Measurements from ENCODE around the gene PCDH9. TPM values are rescaled to one million over a fixed set of nuclear protein-coding genes. Genes with fewer than 3 reads are reported as not detected.

Gene PCDH9
- total and polyA plus RNA-seq, 10 of the 15 experiments (the other 5 are each of a cell fraction or from before 2014, with no cell fraction given): 0.02 to 2.3 (median 0.05) TPM; not detected in 1

- in situ Hi-C loops (cut with MboI) (no loop called here), intact Hi-C loops (cut with micrococcal nuclease; ENCODE audit: unreplicated experiment) (no loop called here)
- CTCF ChIA-PET: interaction anchor here (0.7 kb wide), 1 partner anchor 11 kb away, joined by 3 read pairs; no protein-coding TSS in a partner anchor
- BruUV-seq (replicated peaks): no TSS peak
- Histone ChIP-seq H3K4me2 (ENCODE audit: control insufficient read depth, insufficient read depth) (no peak overlapping the region), H3K27me3 (replicated peaks in 1 of 2; ENCODE audit: control insufficient read depth in 2 of 2, insufficient read depth in 2 of 2, low read length in 1 of 2) (no peaks in the 10 kb centered on the region), H3K9ac (ENCODE audit: control insufficient read depth, insufficient read depth, low read length) (no peak overlapping the region), H4K20me1 (ENCODE audit: control insufficient read depth, insufficient read depth) (no peaks in the 10 kb centered on the region), H3K9me3 (replicated peaks; ENCODE audit: control insufficient read depth, insufficient read depth, low read length) (no peaks in the 10 kb centered on the region), H2AFZ (ENCODE audit: control insufficient read depth, low read depth, low read length) (no peak overlapping the region), H3K27ac (ENCODE audit: control insufficient read depth, insufficient read depth) (no peak overlapping the region), H3K36me3 (ENCODE audit: control insufficient read depth in 2 of 2, insufficient read depth in 2 of 2, low read length in 1 of 2) (no peaks in the 10 kb centered on the region), H3K79me2 (ENCODE audit: control insufficient read depth, insufficient read depth, low read length) (no peaks in the 10 kb centered on the region), H3K4me1 (ENCODE audit: control insufficient read depth, insufficient read depth, low read length) (no peaks in the 10 kb centered on the region), H3K4me3 (no peak overlapping the region)
- RAD21 ChIA-PET (ENCODE audit: unreplicated experiment): no interaction called here
- SMC1A ChIA-PET (ENCODE audit: uncharacterized antibody, unreplicated experiment): interaction anchor here (0.5 kb wide), 1 partner anchor 580 kb away, joined by 3 read pairs; no protein-coding TSS in a partner anchor
- FAIRE-seq (no peak), DNase-seq (ENCODE audit: low read depth, low spot score) (no peak), ATAC-seq (no peak)
- no peak for TF ChIP-seq BCL11A (IDR thresholded peaks at IDR 0.05; ENCODE audit: low read depth, low read length)
- POLR2A ChIA-PET: no interaction called here
Measured at GRCh38 chr13:66339214-66339613, 890.9 kb downstream of the PCDH9 start.

GRCh38 chr13:66338542-66338941 lies 891.6 kb downstream of the PCDH9 start:
- no peak overlapping the region for H3K4me3 ChIP-seq
- SMC1A ChIA-PET (ENCODE audit: uncharacterized antibody, unreplicated experiment): interaction anchor here (1.2 kb wide), 1 partner anchor 9 kb away, joined by 3 read pairs; no protein-coding TSS in a partner anchor
- no peaks in the 10 kb centered on the region for H3K79me2 ChIP-seq (ENCODE audit: control insufficient read depth, insufficient read depth, low read length)
- no peaks in the 10 kb centered on the region for H3K9me3 ChIP-seq (replicated peaks; ENCODE audit: control insufficient read depth, insufficient read depth, low read length)
- BruUV-seq (replicated peaks): no TSS peak
- TF ChIP-seq BRCA1 (IDR thresholded peaks at IDR 0.05; ENCODE audit: low read depth, low read length) (no peak), HDGF (IDR thresholded peaks at IDR 0.05) (no peak), NKRF (conservative IDR thresholded peaks at IDR 0.05) (no peak), DPF2 (IDR thresholded peaks at IDR 0.05) (no peak), HDAC2 (IDR thresholded peaks at IDR 0.05) (no peak), SKIL (IDR thresholded peaks at IDR 0.05; ENCODE audit: low read depth, poor library complexity, severe bottlenecking) (no peak), CHD4 (IDR thresholded peaks at IDR 0.05) (no peak)
- no peak overlapping the region for H3K9ac ChIP-seq (ENCODE audit: control insufficient read depth, insufficient read depth, low read length)
- ATAC-seq (no peak), FAIRE-seq (no peak), DNase-seq (ENCODE audit: low read depth, low spot score) (no peak)
- H3K27me3 ChIP-seq (replicated peaks in 1 of 2; ENCODE audit: control insufficient read depth in 2 of 2, insufficient read depth in 2 of 2, low read length in 1 of 2): no peaks in the 10 kb centered on the region
- POLR2A ChIA-PET: no interaction called here
- intact Hi-C loops (cut with micrococcal nuclease; ENCODE audit: unreplicated experiment) (no loop called here), in situ Hi-C loops (cut with MboI) (no loop called here)
- CTCF ChIA-PET: interaction anchor here (0.7 kb wide), 1 partner anchor 11 kb away, joined by 3 read pairs; no protein-coding TSS in a partner anchor
- H3K36me3 ChIP-seq (ENCODE audit: control insufficient read depth in 2 of 2, insufficient read depth in 2 of 2, low read length in 1 of 2): no peaks in the 10 kb centered on the region
- H2AFZ ChIP-seq (ENCODE audit: control insufficient read depth, low read depth, low read length): no peak overlapping the region
- RAD21 ChIA-PET (ENCODE audit: unreplicated experiment): no interaction called here
- H3K27ac ChIP-seq (ENCODE audit: control insufficient read depth, insufficient read depth): no peak overlapping the region
- no peaks in the 10 kb centered on the region for H4K20me1 ChIP-seq (ENCODE audit: control insufficient read depth, insufficient read depth)
- no peaks in the 10 kb centered on the region for H3K4me1 ChIP-seq (ENCODE audit: control insufficient read depth, insufficient read depth, low read length)
- 0% methylated on average over 1 of the region's 1 CpG for WGBS (ENCODE audit: insufficient coverage, insufficient replicate concordance, low lambda C conversion rate, missing lambda C conversion rate)
- no peak overlapping the region for H3K4me2 ChIP-seq (ENCODE audit: control insufficient read depth, insufficient read depth)
